HG02943 (cell line): ENCODE results near the gene BMPR2.
"Not testable (repeated sequence)": the region's sequence is repeated elsewhere in the genome, so short reads cannot be mapped to it uniquely, and the experiment has no call there.

Source experiments
- ATAC-seq: cut with Tn5 transposase; IDR thresholded peaks from one replicate; pipeline ENCODE4 v1.9.1; 2021; ENCODE audit warnings: mild to moderate bottlenecking, low read depth, moderate library complexity; ENCODE audit not compliant: unreplicated experiment

The BMPR2 gene

DNA sequence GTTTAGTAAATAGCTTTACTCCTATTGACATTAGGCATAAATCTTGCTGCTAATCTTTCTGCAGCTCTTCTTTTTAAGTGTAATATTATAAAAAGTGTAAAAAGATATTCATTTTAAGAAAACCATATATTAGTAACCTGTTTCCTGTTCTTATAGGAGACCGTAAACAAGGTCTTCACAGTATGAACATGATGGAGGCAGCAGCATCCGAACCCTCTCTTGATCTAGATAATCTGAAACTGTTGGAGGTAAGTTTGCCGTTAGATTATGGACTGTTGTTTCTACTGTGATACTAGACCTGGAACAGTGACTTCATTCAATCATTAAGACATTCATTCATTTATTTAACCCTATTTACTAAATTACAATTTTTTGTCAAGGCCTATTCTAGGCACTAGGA is 138.6 kb downstream of the BMPR2 start:
- ATAC-seq, result no peak

DNA sequence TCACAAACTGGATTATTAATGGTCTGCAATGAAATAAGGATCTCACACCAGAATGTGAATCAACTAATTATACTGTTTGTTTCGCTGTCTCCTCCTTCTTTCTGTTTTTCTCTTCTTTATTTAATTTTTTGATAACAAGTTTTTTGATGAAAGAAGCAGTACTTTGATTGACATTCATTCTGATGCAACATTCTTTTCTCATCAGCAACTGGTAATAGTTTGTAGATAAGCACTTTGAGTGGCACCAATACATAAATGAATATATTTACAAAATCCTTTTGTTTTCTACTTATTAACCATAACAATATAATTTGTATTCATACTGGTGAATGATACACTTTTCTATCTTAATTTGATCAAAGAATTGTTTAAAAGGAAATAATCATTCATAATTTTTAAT is 143.3 kb downstream of the BMPR2 start:
- no peak for ATAC-seq

DNA sequence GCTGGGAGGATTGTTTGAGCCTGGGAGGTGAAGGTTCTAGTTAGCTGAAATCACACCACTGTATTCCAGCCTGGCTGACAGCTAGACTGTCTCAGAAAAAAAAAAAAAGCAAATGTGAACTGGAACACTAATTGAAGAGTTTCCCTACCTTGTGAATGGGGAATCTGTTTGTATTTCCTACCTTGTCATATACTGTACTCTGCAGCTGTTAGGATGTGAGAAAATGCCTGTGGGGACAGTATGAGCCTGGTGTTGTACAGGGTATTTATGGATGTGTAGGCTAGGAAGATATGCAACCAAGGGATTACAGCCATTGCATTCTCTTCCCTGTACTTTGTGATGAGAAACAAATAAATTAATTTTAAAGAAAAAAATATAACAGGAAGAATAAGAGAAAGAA is 145.3 kb downstream of the BMPR2 start:
- ATAC-seq, result no peak

GRCh38 chr2:202529389-202529788 is 153.3 kb downstream of the BMPR2 start:
- ATAC-seq, result no peak

GRCh38 chr2:202530038-202530437 is 153.9 kb downstream of the BMPR2 start:
- ATAC-seq, result no peak

- not testable (repeated sequence) for ATAC-seq
Observed at GRCh38 chr2:202535290-202535689, 159.2 kb downstream of the BMPR2 start.

DNA sequence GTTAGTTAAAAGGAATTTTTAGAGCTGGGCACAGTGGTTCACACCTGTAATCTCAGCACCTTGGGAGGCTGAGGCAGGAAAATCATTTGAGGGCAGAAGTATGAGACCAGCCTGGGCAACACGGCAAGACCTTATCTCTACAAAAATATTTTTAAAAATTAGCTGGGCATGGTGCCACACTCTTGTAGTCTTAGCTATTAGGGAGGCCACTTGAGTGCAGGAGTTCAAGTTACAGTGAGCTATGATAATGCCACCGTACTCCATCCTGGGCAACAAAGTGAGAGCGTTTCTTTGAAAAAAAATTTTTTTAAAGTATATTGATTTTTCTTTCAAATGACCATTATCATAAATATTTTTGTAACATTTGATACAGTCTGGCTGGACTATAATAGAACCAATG is 165.0 kb downstream of the BMPR2 start:
- no peak for ATAC-seq

- no peak for ATAC-seq
Observed at GRCh38 chr2:202542142-202542541, 166.0 kb downstream of the BMPR2 start.

DNA sequence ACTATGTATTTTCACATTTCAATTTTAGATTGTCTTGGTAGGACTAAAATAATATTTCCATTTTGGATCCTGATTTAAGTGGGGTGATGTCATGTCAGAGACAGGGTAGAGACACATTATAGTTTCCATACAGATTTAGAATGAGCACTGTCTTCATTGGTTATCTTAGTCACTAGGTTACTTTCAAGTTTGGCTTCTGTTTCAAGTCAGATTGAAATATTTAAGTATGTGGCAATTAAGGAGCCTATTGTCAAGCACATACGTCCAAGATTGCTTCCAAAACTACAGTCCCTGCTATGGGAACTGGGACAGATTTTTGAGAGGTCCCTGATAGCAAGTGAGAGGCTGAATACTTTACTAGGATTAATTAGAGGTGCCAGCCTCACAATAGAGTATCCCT is 169.4 kb downstream of the BMPR2 start:
- no peak for ATAC-seq

GRCh38 chr2:202545931-202546330 is 169.8 kb downstream of the BMPR2 start:
- no peak for ATAC-seq

- not testable (repeated sequence) for ATAC-seq
Observed at GRCh38 chr2:202546499-202547141, 170.5 kb downstream of the BMPR2 start.

DNA sequence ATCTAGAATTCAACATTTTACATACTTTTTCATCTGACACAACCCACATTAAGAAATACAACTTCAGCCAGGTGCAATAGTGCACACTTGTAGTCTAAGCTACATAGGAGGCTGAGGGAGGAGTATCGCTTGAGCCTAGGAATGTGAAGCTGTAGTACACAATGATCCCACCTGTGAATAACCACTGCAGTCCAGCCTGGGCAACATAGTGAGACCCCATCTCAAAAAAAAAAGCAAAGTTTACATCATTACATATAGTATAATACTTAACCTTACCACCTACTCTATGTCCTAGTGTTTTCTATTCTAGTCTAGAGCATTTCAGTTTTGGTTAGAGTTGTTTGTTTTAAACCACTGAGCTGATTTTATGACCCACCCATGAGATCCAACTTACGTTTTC is 172.1 kb downstream of the BMPR2 start:
- ATAC-seq, result no peak

DNA sequence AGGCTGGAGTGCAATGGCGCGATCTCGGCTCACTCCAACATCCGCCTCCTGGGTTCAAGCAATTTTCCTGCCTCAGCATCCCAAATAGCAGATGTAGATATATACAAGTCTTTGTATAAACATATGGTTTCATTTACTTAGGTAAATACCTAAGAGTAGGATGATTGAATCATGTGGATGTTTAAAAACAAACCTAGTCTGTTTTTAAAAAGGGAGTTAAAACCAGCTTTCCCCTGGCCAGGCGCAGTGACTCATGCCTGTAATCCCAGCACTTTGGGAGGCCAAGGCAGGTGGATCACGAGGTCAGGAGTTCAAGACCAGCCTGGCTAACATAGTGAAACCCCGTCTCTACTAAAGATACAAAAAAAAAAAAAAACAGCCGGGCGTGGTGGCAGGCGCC is 174.9 kb downstream of the BMPR2 start:
- ATAC-seq, result not testable (repeated sequence)

DNA sequence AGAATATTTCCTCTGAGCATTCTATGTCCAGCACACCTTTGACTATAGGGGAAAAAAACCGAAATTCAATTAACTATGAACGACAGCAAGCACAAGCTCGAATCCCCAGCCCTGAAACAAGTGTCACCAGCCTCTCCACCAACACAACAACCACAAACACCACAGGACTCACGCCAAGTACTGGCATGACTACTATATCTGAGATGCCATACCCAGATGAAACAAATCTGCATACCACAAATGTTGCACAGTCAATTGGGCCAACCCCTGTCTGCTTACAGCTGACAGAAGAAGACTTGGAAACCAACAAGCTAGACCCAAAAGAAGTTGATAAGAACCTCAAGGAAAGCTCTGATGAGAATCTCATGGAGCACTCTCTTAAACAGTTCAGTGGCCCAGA is 179.2 kb downstream of the BMPR2 start:
- no peak for ATAC-seq

GRCh38 chr2:202560200-202560599 is 184.1 kb downstream of the BMPR2 start:
- ATAC-seq, result no peak

DNA sequence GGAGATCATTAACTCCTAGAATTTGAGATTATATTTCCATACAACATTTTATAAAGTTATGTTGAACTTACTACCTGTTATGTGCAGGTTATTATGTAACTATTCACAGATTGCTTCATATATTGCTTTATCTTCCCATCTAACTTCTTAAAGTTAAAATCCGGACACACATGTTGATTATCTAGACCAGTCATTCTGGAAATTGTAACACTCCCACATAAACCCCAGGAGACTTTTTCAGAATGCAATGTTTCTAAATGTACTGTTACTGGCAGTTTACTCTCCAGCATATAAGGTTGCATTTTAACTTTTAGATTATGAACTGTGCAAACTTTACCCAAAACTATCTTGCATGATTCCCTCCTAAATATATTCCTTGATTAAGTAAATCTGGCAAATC is 188.1 kb downstream of the BMPR2 start:
- ATAC-seq, result no peak

DNA sequence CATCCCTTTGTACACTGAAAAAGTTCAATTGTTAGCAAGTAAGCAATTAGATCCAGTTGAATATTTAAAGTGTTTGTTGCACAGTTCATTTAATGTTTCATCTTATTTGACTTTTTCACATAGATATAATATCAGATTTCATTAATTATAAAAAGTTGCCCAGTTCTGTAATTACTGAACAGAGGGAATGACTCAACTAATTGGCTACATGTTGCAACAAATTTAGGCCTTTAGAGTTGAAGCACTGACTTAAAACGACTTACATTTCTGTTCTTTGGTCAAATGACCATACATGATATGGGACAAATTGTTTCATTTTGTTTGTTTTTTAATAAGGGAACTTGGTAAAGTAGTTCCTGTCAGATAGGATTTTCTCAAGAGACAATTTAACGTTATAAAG is 190.2 kb downstream of the BMPR2 start:
- ATAC-seq, result no peak

GRCh38 chr2:202574541-202574940 is 198.4 kb downstream of the BMPR2 start:
- no peak for ATAC-seq

GRCh38 chr2:202575194-202575593 is 199.1 kb downstream of the BMPR2 start:
- not testable (repeated sequence) for ATAC-seq

- ATAC-seq, result no peak
Observed at GRCh38 chr2:202577250-202578183, 201.4 kb downstream of the BMPR2 start.

DNA sequence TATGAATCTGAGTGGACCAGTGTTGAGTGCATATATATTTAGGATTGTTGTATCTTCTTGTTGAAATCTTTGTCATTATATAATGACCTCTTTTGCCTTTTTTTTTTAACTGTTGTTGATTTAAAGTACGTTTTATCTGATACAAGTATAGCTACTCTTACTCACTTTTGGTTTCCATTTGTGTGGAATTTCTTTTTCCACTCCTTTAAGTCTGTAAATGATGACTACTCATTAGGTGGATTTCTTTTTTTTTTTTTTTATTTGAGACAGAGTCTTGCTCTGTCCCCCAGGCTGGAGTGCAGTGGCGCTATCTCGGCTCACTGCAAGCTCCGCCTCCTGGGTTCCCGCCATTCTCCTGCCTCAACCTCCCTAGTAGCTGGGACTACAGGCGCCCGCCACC is 206.7 kb downstream of the BMPR2 start:
- not testable (repeated sequence) for ATAC-seq

DNA sequence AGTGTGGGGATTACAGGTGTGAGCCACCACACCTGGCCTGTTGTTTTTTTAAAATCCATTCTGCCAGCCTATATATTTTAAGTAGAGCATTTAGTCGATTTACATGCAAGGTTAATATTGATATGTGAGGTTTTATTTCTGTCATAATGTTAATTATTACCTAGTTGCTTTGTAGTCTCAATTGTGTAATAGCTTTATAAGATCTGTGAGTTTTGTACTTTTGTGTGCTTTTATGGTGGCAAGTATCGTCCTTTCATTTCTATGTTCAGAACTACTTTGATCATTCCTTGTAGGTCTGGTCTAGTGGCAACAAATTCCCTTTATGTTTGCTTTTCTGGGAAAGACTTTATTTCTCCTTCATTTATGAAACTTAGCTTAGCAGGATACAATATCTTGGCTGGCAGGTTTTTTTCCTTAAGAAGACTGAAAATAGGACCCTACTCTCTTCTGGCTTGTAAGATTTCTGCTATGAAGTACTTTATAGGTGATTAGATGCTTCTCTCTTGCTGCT is 207.6 kb downstream of the BMPR2 start:
- ATAC-seq, result no peak
